Loucy (cell line): Measurements from ENCODE around the gene SLC43A1.

Experiments
- EZH2phosphoT487 ChIP-seq: fragments of 200-600 bp; IDR thresholded peaks from 2 replicates; pipeline ENCODE4 v1.6.1; 2018; ENCODE audit warnings: antibody characterized with exemption, mild to moderate bottlenecking, moderate library complexity, borderline replicate concordance
- TF ChIP-seq, protein P1 (sequence below): fragments of 200-600 bp; sonication (generic); conservative IDR thresholded peaks from 2 replicates; pipeline ENCODE4 v1.5.1; 2014; ENCODE audit warnings: mild to moderate bottlenecking, antibody characterized with exemption, low read length

DNA sequence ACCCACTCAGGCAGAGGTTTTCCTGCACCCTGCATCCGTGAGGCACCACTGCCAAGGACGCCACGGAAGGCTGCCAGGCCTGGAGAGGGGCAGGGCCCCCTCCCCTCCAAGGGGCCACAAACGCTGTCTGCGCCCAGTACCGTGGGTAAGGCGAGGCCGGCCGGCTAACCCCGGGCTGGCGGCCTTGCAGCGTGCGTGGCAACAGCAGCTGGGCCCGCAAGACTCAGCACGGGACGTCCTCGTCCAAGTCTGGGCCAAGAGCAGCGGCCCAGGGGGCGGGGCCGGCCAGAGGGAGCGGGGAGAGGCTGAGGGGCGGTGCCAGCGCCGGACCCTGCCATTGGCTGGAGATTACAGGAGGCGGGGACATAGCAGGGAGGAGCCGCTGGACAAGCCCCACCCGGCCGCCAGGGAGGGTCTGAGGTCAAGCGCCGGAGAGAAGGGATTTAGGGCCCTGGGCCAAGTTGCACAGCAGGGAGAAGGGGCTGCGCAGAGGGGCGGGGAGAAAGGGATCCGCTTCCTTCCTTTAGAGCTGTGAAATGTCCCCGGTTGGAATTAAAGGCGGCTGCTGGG, 16.0 kb downstream of the SLC43A1 start:
- TF ChIP-seq, protein P1, sequence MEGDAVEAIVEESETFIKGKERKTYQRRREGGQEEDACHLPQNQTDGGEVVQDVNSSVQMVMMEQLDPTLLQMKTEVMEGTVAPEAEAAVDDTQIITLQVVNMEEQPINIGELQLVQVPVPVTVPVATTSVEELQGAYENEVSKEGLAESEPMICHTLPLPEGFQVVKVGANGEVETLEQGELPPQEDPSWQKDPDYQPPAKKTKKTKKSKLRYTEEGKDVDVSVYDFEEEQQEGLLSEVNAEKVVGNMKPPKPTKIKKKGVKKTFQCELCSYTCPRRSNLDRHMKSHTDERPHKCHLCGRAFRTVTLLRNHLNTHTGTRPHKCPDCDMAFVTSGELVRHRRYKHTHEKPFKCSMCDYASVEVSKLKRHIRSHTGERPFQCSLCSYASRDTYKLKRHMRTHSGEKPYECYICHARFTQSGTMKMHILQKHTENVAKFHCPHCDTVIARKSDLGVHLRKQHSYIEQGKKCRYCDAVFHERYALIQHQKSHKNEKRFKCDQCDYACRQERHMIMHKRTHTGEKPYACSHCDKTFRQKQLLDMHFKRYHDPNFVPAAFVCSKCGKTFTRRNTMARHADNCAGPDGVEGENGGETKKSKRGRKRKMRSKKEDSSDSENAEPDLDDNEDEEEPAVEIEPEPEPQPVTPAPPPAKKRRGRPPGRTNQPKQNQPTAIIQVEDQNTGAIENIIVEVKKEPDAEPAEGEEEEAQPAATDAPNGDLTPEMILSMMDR, result no peak
- TF ChIP-seq EZH2phosphoT487, result no peak
